Panc1 (cell line): ENCODE measurements around the gene NSUN2. TPM values are rescaled to one million over a fixed set of nuclear protein-coding genes. Genes with fewer than 3 reads are reported as not detected.

ENCODE experiments used
- ATAC-seq: fragments of 200-7000 bp; cut with Tn5 transposase; 2 replicates; pipeline ENCODE4 v1.9.1; 2020; ENCODE audit warnings: mild to moderate bottlenecking, moderate library complexity
- BruUV-seq: library from RNA; stranded (reverse); fragments of 400-500 nt; replicated peaks from 2 replicates; lab custom pipeline; 2021; lab: Mats Ljungman, UMichigan
- CTCF ChIA-PET: fragments of 300-600 bp; sonication (Branson Sonifier 250); formaldehyde crosslinking; loops from one replicate; lab custom pipeline; 2022; ENCODE audit warnings: antibody characterized with exemption; lab: Charles Lee
- POLR2A ChIA-PET: fragments of 300-600 bp; sonication (Branson Sonifier 250); formaldehyde crosslinking; loops from one replicate; lab custom pipeline; 2022; ENCODE audit warnings: antibody characterized with exemption; lab: Charles Lee
- DNase-seq: peaks from one replicate; pipeline ENCODE4 v3.0.0-alpha.2; 2010; ENCODE audit warnings: low read depth, low spot score
- H3K27ac ChIP-seq: 2 replicates; pipeline ENCODE4 v1.5.1; 2011; ENCODE audit warnings: mild to moderate bottlenecking, low read length, inconsistent platforms
- H3K27me3 ChIP-seq: fragments of 200-500 bp; sonication (Bioruptor generic); 2 replicates; pipeline ENCODE4 v1.6.0; 2014; ENCODE audit warnings: low read length, inconsistent platforms; ENCODE audit not compliant: control insufficient read depth, insufficient read depth
- H3K36me3 ChIP-seq: fragments of 200-500 bp; sonication (Bioruptor generic); 2 replicates; pipeline ENCODE4 v1.5.1; 2014; ENCODE audit warnings: inconsistent platforms, mild to moderate bottlenecking, low read length, moderate library complexity; ENCODE audit not compliant: control insufficient read depth, insufficient read depth
- H3K4me1 ChIP-seq: 2 replicates; pipeline ENCODE4 v1.5.1; 2011; ENCODE audit warnings: inconsistent platforms, mild to moderate bottlenecking, low read length, moderate library complexity; ENCODE audit not compliant: control insufficient read depth, insufficient read depth
- H3K4me3 ChIP-seq, 2 experiments: 2 replicates each; pipeline ENCODE4 v1.5.1; 2011 to 2012; ENCODE audit warnings: low read depth in 2 of 2, low read length in 2 of 2, mild to moderate bottlenecking in 2 of 2, inconsistent platforms in 1 of 2, moderate library complexity in 1 of 2
- H3K9me3 ChIP-seq: fragments of 200-500 bp; sonication (Bioruptor generic); 2 replicates; pipeline ENCODE4 v1.5.1; 2014; ENCODE audit warnings: low read depth, mild to moderate bottlenecking, inconsistent platforms, low read length, moderate library complexity; ENCODE audit not compliant: control insufficient read depth, insufficient read depth
- CTCF ChIP-seq: fragments of 450-650 bp; IDR thresholded peaks from 2 replicates; pipeline ENCODE4 v1.5.1; 2017; ENCODE audit warnings: mild to moderate bottlenecking
- POLR2AphosphoS5 ChIP-seq: IDR thresholded peaks from 2 replicates; pipeline ENCODE4 v1.6.1; 2012; ENCODE audit warnings: mild to moderate bottlenecking, low read depth, low read length, moderate library complexity
- SIN3A ChIP-seq: IDR thresholded peaks from 2 replicates; pipeline ENCODE4 v1.6.1; 2012; ENCODE audit warnings: low read depth, mild to moderate bottlenecking, low read length, moderate library complexity, borderline replicate concordance; ENCODE audit not compliant: insufficient read depth
- TCF7L2 ChIP-seq: IDR thresholded peaks from 2 replicates; pipeline ENCODE4 v1.6.1; 2011; ENCODE audit warnings: mild to moderate bottlenecking, low read depth, low read length, inconsistent platforms
- in situ Hi-C: cut with HindIII; loops from 2 replicates; pipeline ENCODE4 v1.10.0; 2016; ENCODE audit warnings: low sequenced_read_pairs, low pct_unique_long_range_greater_than_20kb
- intact Hi-C: fragments of 100-400 bp; cut with micrococcal nuclease; formaldehyde crosslinking; loops from one replicate; pipeline ENCODE4 v1.10.0; 2022; ENCODE audit not compliant: unreplicated experiment
- total RNA-seq: library from RNA; stranded (reverse); gene quantifications from one replicate; pipeline ENCODE4 v1.2.1, GENCODE V29; 2021; ENCODE audit not compliant: unreplicated experiment
- TF ChIP-seq, protein P1 (sequence below), 2 experiments: IDR thresholded peaks; 2 replicates each; pipeline ENCODE4 v1.6.1; 2011 to 2012; ENCODE audit warnings: low read depth in 2 of 2, control low read depth in 1 of 2, low read length in 1 of 2, mild to moderate bottlenecking in 1 of 2, moderate library complexity in 1 of 2; ENCODE audit not compliant: insufficient read depth in 1 of 2

The NSUN2 gene
- total RNA-seq, 1 experiment from 2014 or later = 125 TPM

GRCh38 chr5:6626508-6626907, 6.3 kb downstream of the NSUN2 start:
- no peak overlapping the region for H3K4me3 ChIP-seq
- peaks cover 72% of the 10 kb centered on the region for H3K36me3 ChIP-seq
- TF ChIP-seq SIN3A (no peak), TCF7L2 (no peak), CTCF (no peak), POLR2AphosphoS5 (no peak)
- TF ChIP-seq, protein P1, sequence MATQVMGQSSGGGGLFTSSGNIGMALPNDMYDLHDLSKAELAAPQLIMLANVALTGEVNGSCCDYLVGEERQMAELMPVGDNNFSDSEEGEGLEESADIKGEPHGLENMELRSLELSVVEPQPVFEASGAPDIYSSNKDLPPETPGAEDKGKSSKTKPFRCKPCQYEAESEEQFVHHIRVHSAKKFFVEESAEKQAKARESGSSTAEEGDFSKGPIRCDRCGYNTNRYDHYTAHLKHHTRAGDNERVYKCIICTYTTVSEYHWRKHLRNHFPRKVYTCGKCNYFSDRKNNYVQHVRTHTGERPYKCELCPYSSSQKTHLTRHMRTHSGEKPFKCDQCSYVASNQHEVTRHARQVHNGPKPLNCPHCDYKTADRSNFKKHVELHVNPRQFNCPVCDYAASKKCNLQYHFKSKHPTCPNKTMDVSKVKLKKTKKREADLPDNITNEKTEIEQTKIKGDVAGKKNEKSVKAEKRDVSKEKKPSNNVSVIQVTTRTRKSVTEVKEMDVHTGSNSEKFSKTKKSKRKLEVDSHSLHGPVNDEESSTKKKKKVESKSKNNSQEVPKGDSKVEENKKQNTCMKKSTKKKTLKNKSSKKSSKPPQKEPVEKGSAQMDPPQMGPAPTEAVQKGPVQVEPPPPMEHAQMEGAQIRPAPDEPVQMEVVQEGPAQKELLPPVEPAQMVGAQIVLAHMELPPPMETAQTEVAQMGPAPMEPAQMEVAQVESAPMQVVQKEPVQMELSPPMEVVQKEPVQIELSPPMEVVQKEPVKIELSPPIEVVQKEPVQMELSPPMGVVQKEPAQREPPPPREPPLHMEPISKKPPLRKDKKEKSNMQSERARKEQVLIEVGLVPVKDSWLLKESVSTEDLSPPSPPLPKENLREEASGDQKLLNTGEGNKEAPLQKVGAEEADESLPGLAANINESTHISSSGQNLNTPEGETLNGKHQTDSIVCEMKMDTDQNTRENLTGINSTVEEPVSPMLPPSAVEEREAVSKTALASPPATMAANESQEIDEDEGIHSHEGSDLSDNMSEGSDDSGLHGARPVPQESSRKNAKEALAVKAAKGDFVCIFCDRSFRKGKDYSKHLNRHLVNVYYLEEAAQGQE (IDR thresholded peaks at IDR 0.05; ENCODE audit: insufficient read depth in 1 of 2, low read depth in 2 of 2, low read length in 1 of 2) = no peak
- no TSS peak for BruUV-seq
- H3K9me3 ChIP-seq = no peaks in the 10 kb centered on the region
- in situ Hi-C loops (no loop called here), intact Hi-C loops (no loop called here)
- DNase-seq (no peak), ATAC-seq (no peak)
- H3K27ac ChIP-seq = no peak overlapping the region
- ChIA-PET POLR2A (no interaction called here), CTCF (interaction anchor here (0.9 kb wide), 1 partner anchor 97 kb away, joined by 3 read pairs; no protein-coding TSS in a partner anchor)
- peaks cover 6% of the 10 kb centered on the region for H3K4me1 ChIP-seq
- H3K27me3 ChIP-seq = no peaks in the 10 kb centered on the region

DNA sequence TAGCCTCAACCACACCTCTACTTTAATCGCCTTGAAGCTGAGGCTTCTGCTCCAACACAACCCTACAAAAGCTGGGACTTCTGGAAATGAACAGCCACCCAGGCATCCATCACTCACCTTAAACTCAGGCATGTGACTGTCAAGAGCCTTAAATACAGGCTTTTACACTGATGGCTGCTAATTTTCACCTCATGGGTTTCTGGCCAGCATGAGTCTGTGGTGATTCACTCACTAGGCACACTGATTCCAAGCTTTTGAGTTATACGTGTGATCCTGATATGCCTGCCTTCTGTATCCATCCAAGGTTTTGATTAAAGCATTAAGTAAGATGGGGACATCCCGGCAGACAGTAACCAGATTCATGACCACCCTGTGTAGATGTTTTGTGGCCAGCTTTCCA, 8.9 kb downstream of the NSUN2 start:
- no peaks in the 10 kb centered on the region for H3K27me3 ChIP-seq
- peaks cover 75% of the 10 kb centered on the region for H3K36me3 ChIP-seq
- DNase-seq = no peak
- 0 out of 2 replicates have a peak, but pooled peaks cover 2% of the 10 kb centered on the region for H3K4me1 ChIP-seq
- BruUV-seq = no TSS peak
- no peak overlapping the region for H3K4me3 ChIP-seq
- CTCF ChIA-PET = no interaction called here
- in situ Hi-C loops = no loop called here
- H3K9me3 ChIP-seq = no peaks in the 10 kb centered on the region
- no peak for ATAC-seq
- intact Hi-C loops = no loop called here
- POLR2A ChIA-PET = no interaction called here
- TF ChIP-seq SIN3A (no peak), CTCF (no peak), TCF7L2 (no peak), POLR2AphosphoS5 (no peak)
- TF ChIP-seq, protein P1 (IDR thresholded peaks at IDR 0.05; ENCODE audit: insufficient read depth in 1 of 2, low read depth in 2 of 2, low read length in 1 of 2) = no peak
- H3K27ac ChIP-seq = no peak overlapping the region
